ENCODE results near the gene GLRX.

GLRX gene

GRCh38 chr5:95808686-95809413 lies 13.7 kb downstream of the GLRX start:
- DNase-seq (ENCODE audit: low spot score), result no peak

GRCh38 chr5:95808013-95808685 lies 14.4 kb downstream of the GLRX start:
- no peak for DNase-seq (ENCODE audit: low spot score)

DNA sequence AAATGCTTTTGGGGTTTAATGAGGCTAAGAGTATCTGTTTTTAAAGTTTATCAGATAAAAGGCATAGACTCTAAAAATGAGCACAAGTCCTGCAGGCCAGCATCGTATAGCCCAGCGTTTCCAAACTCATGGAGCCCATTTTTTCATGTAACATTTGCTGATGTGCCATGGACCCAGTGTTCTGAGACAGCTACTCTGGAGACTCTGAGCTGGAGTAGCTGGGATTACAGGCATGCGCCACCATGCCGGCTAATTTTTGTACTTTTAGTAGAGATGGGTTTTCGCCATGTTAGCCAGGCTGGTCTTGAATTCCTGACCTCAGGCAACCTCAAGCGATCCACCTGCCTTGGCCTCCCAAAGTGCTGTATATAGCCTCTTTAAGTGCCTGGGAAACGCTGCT lies 15.8 kb downstream of the GLRX start:
- no peak for DNase-seq (ENCODE audit: low spot score)

DNA sequence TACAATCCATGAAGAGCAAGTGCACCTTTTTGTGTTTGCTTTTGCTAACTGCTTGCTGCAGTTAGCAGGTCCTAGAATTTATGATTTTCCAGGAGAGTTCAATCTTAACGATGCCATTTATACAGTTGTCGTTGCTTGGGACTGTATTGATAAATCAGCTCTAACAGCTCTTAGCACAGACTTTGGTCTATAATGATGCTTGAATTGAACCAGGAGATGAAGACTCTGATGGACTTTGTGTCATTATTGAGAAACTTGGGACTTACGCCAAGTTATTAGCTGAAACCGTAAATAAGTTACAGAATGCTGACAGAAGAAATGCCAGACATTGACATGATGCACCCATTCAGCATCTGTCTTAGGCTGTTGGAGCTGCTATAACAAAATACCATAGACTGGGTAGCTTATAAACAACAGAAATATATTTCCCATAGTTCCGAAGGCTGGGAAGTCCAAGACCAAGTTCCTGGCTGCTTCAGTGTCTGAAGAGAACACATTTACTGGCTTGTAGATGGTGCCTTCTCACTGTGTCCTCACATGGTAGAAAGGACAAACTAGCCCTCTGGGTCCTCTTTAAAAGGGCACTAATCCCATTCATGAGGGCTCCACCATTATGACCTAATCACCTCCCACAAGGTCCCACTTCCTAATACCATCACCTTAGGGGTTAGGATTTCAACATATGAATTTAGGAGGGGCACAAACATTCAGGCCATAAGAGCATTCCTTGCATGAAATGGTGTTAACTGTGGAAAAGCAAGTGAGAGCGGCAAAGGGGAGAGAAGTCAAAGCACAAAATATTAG lies 17.6 kb downstream of the GLRX start:
- DNase-seq (ENCODE audit: low spot score), result no peak

- peak; percentile 91 for DNase-seq (ENCODE audit: low spot score)
Measured at GRCh38 chr5:95803271-95804148, 19.0 kb downstream of the GLRX start.

DNA sequence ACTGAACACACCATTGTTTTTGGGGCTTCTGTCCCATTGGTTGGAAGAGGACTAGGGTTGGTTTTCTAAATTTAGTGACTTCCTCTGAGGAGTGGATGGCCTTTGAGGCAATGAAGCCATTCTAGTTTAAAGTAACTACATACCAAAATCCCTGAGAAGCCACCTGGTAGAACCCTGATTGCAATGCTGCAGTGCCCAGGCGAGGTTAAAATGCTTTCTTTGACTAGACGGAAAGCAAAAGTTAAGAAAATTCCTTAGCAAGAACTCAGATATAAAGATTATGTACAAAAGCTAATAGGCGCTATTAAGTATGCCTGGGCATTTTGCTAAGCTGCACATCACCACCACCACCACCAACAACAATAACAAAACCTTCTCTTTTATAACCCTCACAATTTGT lies 20.6 kb downstream of the GLRX start:
- DNase-seq (ENCODE audit: low spot score), result no peak

GRCh38 chr5:95801532-95801931 lies 21.0 kb downstream of the GLRX start:
- no peak for DNase-seq (ENCODE audit: low spot score)

GRCh38 chr5:95800553-95800952 lies 22.0 kb downstream of the GLRX start:
- DNase-seq (ENCODE audit: low spot score), result no peak

DNA sequence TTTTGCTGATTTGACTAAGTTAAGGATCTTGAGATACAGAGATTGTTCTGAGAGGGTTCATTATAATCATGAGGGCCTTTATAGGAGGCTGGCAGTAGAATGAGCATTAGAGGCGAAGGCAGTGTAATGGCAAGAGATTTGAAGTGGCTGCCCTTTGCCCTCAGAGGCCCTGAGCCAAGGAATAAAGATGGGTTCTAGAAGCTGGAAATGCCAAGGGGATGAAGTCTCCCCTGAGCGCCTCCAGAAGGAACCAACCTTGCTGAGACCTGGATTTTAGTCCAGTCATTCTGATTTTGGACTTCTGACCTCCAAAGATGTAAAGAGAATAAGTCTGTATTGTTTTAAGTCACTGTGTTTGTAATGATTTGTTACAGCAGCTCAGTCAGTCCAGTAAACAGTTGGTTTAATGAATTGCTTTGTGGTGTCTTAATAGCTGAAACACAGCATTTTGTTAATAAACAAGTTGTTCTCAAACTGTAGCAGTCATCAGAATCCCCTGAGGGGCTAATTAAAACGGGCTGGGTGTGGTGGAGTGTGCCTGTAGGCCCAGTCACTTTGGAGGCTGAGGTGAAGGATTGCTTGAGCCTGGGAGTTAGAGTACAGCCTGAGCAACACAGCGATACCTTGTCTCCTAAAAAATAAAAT lies 23.2 kb downstream of the GLRX start:
- DNase-seq (ENCODE audit: low spot score), result no peak

- no peak for DNase-seq (ENCODE audit: low spot score)
Measured at GRCh38 chr5:95798545-95798944, 24.0 kb downstream of the GLRX start.

- no peak for DNase-seq (ENCODE audit: low spot score)
Measured at GRCh38 chr5:95798048-95798447, 24.5 kb downstream of the GLRX start.

GRCh38 chr5:95797301-95797700 lies 25.2 kb downstream of the GLRX start:
- DNase-seq (ENCODE audit: low spot score), result no peak

- no peak for DNase-seq (ENCODE audit: low spot score)
Measured at GRCh38 chr5:95794070-95794516, 28.4 kb downstream of the GLRX start.

GRCh38 chr5:95791751-95792150 lies 30.8 kb downstream of the GLRX start:
- DNase-seq (ENCODE audit: low spot score), result no peak

- no peak for DNase-seq (ENCODE audit: low spot score)
Measured at GRCh38 chr5:95788493-95788892, 34.0 kb downstream of the GLRX start.

DNA sequence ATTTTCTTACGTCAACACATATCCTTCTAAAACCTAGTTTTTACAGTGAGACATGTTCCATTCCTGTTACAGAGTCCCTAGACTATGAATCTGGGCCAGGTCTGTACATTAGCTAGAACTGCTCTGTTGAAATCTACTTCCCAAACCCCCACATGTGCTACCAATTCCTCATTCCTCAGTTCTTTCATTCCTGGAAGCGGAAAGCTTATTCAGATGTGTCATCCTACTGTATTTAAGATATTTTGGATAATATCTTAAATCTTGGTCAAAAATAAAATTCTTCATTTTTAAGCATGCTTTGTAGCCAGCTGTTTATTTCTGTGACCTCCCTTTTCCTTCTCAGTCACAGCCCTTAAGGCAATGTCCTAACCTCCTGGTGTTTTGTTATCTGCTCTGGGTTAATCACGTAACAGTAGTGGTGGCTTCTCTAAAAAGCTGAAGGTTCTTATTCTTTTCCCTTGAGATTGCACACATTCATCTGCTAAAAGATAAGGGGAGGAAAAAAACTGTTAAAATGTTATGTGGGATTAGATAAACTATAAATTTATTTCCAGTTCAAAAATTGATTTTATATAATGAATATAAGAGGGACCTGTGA lies 35.6 kb downstream of the GLRX start:
- DNase-seq (ENCODE audit: low spot score), result no peak

- DNase-seq (ENCODE audit: low spot score), result no peak
Measured at GRCh38 chr5:95784514-95785302, 37.8 kb downstream of the GLRX start.

GRCh38 chr5:95783661-95784060 lies 38.9 kb downstream of the GLRX start:
- DNase-seq (ENCODE audit: low spot score), result no peak

DNA sequence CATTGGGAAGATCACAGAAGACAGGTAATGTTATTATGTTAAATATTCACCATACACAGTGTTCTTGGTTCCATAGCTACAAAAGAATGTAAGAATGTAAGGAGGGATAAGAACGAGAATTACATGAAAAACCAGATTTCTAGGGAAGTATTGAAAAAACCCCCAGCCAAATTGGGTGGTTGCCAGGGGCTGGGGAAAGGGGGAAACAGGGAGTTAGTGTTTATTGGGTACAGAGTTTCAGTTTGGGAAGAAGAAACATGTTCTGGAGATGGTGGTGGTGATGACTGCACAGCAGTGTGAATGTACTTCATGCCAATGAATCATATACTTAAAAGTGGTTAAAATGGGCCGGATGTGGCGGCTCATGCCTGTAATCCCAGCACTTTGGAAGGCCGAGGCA lies 40.3 kb downstream of the GLRX start:
- no peak for DNase-seq (ENCODE audit: low spot score)

- DNase-seq (ENCODE audit: low spot score), result peak; percentile 81
Measured at GRCh38 chr5:95781101-95781583, 41.4 kb downstream of the GLRX start.
